NCI-H2107 treated with DMSO at 0.1 percent for 48 hours (cell line): Measurements from ENCODE around the gene LILRB2.
"Not testable (repeated sequence)": the region's sequence is repeated elsewhere in the genome, so short reads cannot be mapped to it uniquely, and the experiment has no call there.

ENCODE experiments used
- DNase-seq: peaks from one replicate; lab custom pipeline; 2025; ENCODE audit not compliant: unreplicated experiment; lab: John Stamatoyannopoulos, UW

The LILRB2 gene

GRCh38 chr19:54245936-54246335 lies 35.0 kb downstream of the LILRB2 start:
- no peak for DNase-seq

GRCh38 chr19:54243809-54244208 lies 37.1 kb downstream of the LILRB2 start:
- DNase-seq, result not testable (repeated sequence)

- DNase-seq, result not testable (repeated sequence)
These were observed 38.3 kb downstream of the LILRB2 start, which contains the start of gene LILRA6 for GRCh38 chr19:54242646-54243045. LILRA6 (minus strand) TSS chr19:54242790.

GRCh38 chr19:54242234-54242633 lies 38.7 kb downstream of the LILRB2 start:
- DNase-seq, result not testable (repeated sequence)

- not testable (repeated sequence) for DNase-seq
These were observed 40.3 kb downstream of the LILRB2 start for GRCh38 chr19:54240372-54241336.

GRCh38 chr19:54239491-54240371 lies 41.2 kb downstream of the LILRB2 start:
- DNase-seq, result not testable (repeated sequence)

- no peak for DNase-seq
These were observed 47.0 kb downstream of the LILRB2 start for GRCh38 chr19:54233941-54234340.

GRCh38 chr19:54231077-54231931 lies 49.6 kb downstream of the LILRB2 start:
- DNase-seq, result peak; percentile 86

GRCh38 chr19:54230031-54230430 lies 50.9 kb downstream of the LILRB2 start:
- no peak for DNase-seq

GRCh38 chr19:54229146-54229545 lies 51.8 kb downstream of the LILRB2 start:
- DNase-seq, result no peak

GRCh38 chr19:54224619-54225018 lies 56.3 kb downstream of the LILRB2 start:
- not testable (repeated sequence) for DNase-seq

GRCh38 chr19:54223937-54224281 lies 57.0 kb downstream of the LILRB2 start:
- DNase-seq, result not testable (repeated sequence)
